Trophoblast cell (in vitro differentiated cells and primary cell): ENCODE results near the gene NOD1.
A peak's percentile ranks its signal among the peaks of the same experiment; 100 is the strongest.

ENCODE experiments used
- DNase-seq, 2 donors: peaks; one replicate each; pipeline ENCODE4 v3.0.0-alpha.2; 2016
- H2AFZ ChIP-seq: 2 replicates; pipeline ENCODE4 v1.6.1; 2013; ENCODE audit warnings: low read length, moderate library complexity, mild to moderate bottlenecking; ENCODE audit not compliant: insufficient read depth, poor library complexity
- H2AK5ac ChIP-seq: 2 replicates; pipeline ENCODE4 v1.6.1; 2013; ENCODE audit warnings: mild to moderate bottlenecking, low read length
- H2BK120ac ChIP-seq: 2 replicates; pipeline ENCODE4 v1.6.1; 2013; ENCODE audit warnings: low read length, mild to moderate bottlenecking, moderate library complexity; ENCODE audit not compliant: insufficient read depth, poor library complexity
- H2BK12ac ChIP-seq: 2 replicates; pipeline ENCODE4 v1.6.1; 2013; ENCODE audit warnings: mild to moderate bottlenecking, low read length, moderate library complexity
- H2BK5ac ChIP-seq: 2 replicates; pipeline ENCODE4 v1.6.1; 2013; ENCODE audit warnings: low read length, low read depth, moderate library complexity, mild to moderate bottlenecking; ENCODE audit not compliant: poor library complexity
- H3K14ac ChIP-seq: 2 replicates; pipeline ENCODE4 v1.6.1; 2013; ENCODE audit warnings: mild to moderate bottlenecking, low read length
- H3K18ac ChIP-seq: 2 replicates; pipeline ENCODE4 v1.6.1; 2013; ENCODE audit warnings: mild to moderate bottlenecking, low read length
- H3K23ac ChIP-seq: 2 replicates; pipeline ENCODE4 v1.6.1; 2013; ENCODE audit warnings: low read length
- H3K27ac ChIP-seq: 2 replicates; pipeline ENCODE4 v1.5.1; 2013; ENCODE audit warnings: low read depth, mild to moderate bottlenecking, inconsistent platforms, low read length, moderate library complexity
- H3K27me3 ChIP-seq: 2 replicates; pipeline ENCODE4 v1.6.1; 2013; ENCODE audit warnings: inconsistent platforms, mild to moderate bottlenecking, low read length, moderate library complexity; ENCODE audit not compliant: insufficient read depth
- H3K36me3 ChIP-seq, 2 experiments: 1 replicate in 1 of 2; 2 replicates in 1 of 2; pipeline ENCODE4 v1.6.1; 2013; ENCODE audit warnings: low read length in 2 of 2, mild to moderate bottlenecking in 2 of 2, moderate library complexity in 1 of 2; ENCODE audit not compliant: insufficient read depth in 2 of 2, control insufficient read depth in 1 of 2
- H3K4ac ChIP-seq: 2 replicates; pipeline ENCODE4 v1.6.1; 2013; ENCODE audit warnings: low read depth, mild to moderate bottlenecking, low read length, moderate library complexity
- H3K4me1 ChIP-seq, 2 experiments: 1 replicate in 1 of 2; 2 replicates in 1 of 2; pipeline ENCODE4 v1.6.1; 2013; ENCODE audit warnings: low read length in 2 of 2, mild to moderate bottlenecking in 2 of 2, moderate library complexity in 1 of 2; ENCODE audit not compliant: insufficient read depth in 2 of 2, control insufficient read depth in 1 of 2
- H3K4me2 ChIP-seq: 2 replicates; pipeline ENCODE4 v1.6.1; 2013; ENCODE audit warnings: inconsistent platforms, mild to moderate bottlenecking, low read length, moderate library complexity
- H3K4me3 ChIP-seq: 2 replicates; pipeline ENCODE4 v1.5.1; 2013; ENCODE audit warnings: mild to moderate bottlenecking, low read depth, low read length, inconsistent platforms
- H3K79me1 ChIP-seq: one replicate; pipeline ENCODE4 v1.6.1; 2013; ENCODE audit warnings: low read length
- H3K79me2 ChIP-seq: 2 replicates; pipeline ENCODE4 v1.6.1; 2013; ENCODE audit warnings: low read length, mild to moderate bottlenecking; ENCODE audit not compliant: control insufficient read depth, insufficient read depth, poor library complexity
- H3K9ac ChIP-seq: 2 replicates; pipeline ENCODE4 v1.6.1; 2013; ENCODE audit warnings: mild to moderate bottlenecking, low read length
- H3K9me3 ChIP-seq: 2 replicates; pipeline ENCODE4 v1.6.1; 2013; ENCODE audit warnings: low read depth, mild to moderate bottlenecking, control low read depth, inconsistent platforms, low read length; ENCODE audit not compliant: insufficient read depth
- H4K12ac ChIP-seq: 2 replicates; pipeline ENCODE4 v1.6.1; 2013; ENCODE audit warnings: low read depth, mild to moderate bottlenecking, low read length, moderate library complexity
- H4K8ac ChIP-seq: 2 replicates; pipeline ENCODE4 v1.6.1; 2013; ENCODE audit warnings: low read depth, mild to moderate bottlenecking, low read length, moderate library complexity
- H4K91ac ChIP-seq: one replicate; pipeline ENCODE4 v1.6.1; 2013; ENCODE audit warnings: low read depth, mild to moderate bottlenecking, low read length, moderate library complexity
- WGBS: extraction: QIAGEN DNeasy Blood & Tissue Kit; methylation state at CpG from one replicate; pipeline ENCODE4 v1.1.7; 2013; ENCODE audit warnings: missing lambda C conversion rate; ENCODE audit not compliant: insufficient read length, insufficient coverage; ENCODE audit errors: extremely low coverage; 5-methylcytosine and 5-hydroxymethylcytosine counted together

Gene NOD1

DNA sequence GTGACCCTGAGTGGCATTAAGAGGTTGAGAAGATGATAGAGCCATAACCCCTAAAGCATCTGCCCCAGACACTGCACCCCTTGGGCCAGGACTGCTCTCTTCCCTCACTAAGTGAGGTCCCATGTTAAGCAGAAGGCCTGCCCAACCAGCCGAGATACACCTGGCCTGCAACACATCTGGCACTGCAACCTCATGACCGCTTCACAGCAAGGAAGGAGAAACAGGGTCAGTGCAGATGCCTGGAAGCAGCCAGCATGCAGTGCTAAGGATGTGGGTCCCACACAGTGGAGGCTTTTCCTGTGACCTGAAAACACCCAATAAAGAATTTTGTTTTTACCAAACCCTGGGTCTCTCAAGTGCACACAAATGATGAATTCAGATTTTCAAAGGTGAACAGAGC lies 7.4 kb downstream of the NOD1 start:
- no CpG with 5 or more reads among the region's 2 CpGs for WGBS
- H3K4me1 ChIP-seq = peaks cover 25 to 39% of the 10 kb centered on the region in 2 experiments
- peaks cover 4% of the 10 kb centered on the region for H3K79me2 ChIP-seq

DNA sequence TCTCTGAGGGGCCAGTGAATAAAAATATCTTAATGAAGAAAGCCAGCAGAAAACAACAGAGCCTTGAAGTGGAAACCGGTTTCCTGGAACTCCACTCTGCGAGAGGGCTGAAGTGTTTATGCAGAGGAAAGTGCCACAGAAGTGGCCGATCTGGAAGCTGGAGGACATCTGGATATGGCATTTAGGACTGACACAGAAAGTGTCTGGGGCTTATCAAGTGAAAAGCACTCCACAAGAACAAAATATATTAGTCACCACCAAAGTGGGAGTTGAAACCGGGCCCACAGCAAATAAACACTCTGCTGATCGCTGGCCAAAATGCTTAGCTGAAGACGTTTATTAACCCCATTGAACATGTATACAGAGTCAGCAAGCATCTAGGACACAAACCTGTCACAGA lies 7.8 kb downstream of the NOD1 start:
- WGBS = no CpG with 5 or more reads among the region's 6 CpGs
- no peak overlapping the region for H2BK12ac ChIP-seq
- H2AFZ ChIP-seq = no peak overlapping the region
- H3K4me3 ChIP-seq = no peak overlapping the region
- H3K14ac ChIP-seq = no peak overlapping the region
- no peak overlapping the region for H3K4ac ChIP-seq
- DNase-seq = no peak
- H3K4me1 ChIP-seq = peaks cover 25 to 40% of the 10 kb centered on the region in 2 experiments
- H3K9ac ChIP-seq = no peak overlapping the region
- H2BK5ac ChIP-seq = peak overlapping the region; percentile 0
- H3K4me2 ChIP-seq = peak overlapping the region; percentile 16
- H3K36me3 ChIP-seq = no peaks in the 10 kb centered on the region
- H2BK120ac ChIP-seq = no peak overlapping the region
- no peak overlapping the region for H3K23ac ChIP-seq
- no peak overlapping the region for H4K8ac ChIP-seq
- peaks cover 12% of the 10 kb centered on the region for H3K79me1 ChIP-seq
- no peaks in the 10 kb centered on the region for H3K27me3 ChIP-seq
- no peak overlapping the region for H3K18ac ChIP-seq
- peaks cover 4% of the 10 kb centered on the region for H3K79me2 ChIP-seq
- H3K9me3 ChIP-seq = no peaks in the 10 kb centered on the region
- peak overlapping the region; percentile 30 for H3K27ac ChIP-seq
- H4K91ac ChIP-seq = no peak overlapping the region
- H4K12ac ChIP-seq = no peak overlapping the region
- no peak overlapping the region for H2AK5ac ChIP-seq

More for the DNA sequence above, 7.4 kb downstream of the NOD1 start:
- no peak overlapping the region for H3K4me3 ChIP-seq
- H2AK5ac ChIP-seq = peak overlapping the region; percentile 31
- peak overlapping the region; percentile 13 for H3K27ac ChIP-seq
- H3K9ac ChIP-seq = no peak overlapping the region
- H4K12ac ChIP-seq = no peak overlapping the region
- H3K36me3 ChIP-seq = no peaks in the 10 kb centered on the region
- H3K23ac ChIP-seq = no peak overlapping the region
- H2AFZ ChIP-seq = no peak overlapping the region
- H3K27me3 ChIP-seq = no peaks in the 10 kb centered on the region
- H2BK120ac ChIP-seq = no peak overlapping the region
- H4K8ac ChIP-seq = no peak overlapping the region
- H3K14ac ChIP-seq = no peak overlapping the region
- peaks cover 12% of the 10 kb centered on the region for H3K79me1 ChIP-seq
- H4K91ac ChIP-seq = no peak overlapping the region
- H2BK5ac ChIP-seq = peak overlapping the region; percentile 0
- no peak overlapping the region for H3K18ac ChIP-seq
- peak overlapping the region; percentile 16 for H3K4me2 ChIP-seq
- no peak overlapping the region for H3K4ac ChIP-seq
- DNase-seq = no peak
- no peaks in the 10 kb centered on the region for H3K9me3 ChIP-seq
- H2BK12ac ChIP-seq = peak overlapping the region; percentile 55

DNA sequence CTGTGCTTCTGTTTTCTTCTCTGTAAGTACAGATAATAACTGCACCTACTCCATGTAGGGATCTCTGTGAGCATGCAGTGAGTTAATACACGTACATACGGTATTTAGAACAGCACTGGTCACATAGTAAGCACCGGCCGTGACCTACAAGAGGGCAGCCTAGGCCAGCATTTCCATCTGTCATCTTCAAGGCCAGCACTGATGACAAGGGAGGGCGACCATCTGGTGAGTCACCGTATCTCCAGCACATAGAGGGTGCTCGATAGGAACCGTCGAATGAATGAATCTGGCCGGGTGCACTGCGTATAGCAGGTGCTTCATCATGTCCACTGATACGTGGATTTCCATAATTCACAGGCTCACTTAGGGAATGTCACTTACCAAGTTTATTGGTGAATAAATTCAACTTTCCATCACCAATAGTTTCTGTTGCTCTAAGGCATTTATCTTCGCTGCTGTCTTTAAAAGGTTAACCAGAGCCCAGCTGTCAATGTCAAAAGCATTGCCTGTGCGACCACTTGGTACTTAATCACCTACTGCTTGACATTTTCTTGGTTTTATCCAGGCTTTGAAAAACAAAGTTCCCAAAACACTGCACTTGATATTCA lies 8.3 kb downstream of the NOD1 start:
- Histone ChIP-seq H2BK5ac (no peak overlapping the region), H3K18ac (no peak overlapping the region), H2AFZ (no peak overlapping the region), H3K27ac (peak overlapping the region; percentile 52), H4K12ac (no peak overlapping the region), H3K36me3 (no peaks in the 10 kb centered on the region), H3K9ac (no peak overlapping the region), H3K4me3 (no peak overlapping the region), H2BK120ac (no peak overlapping the region), H3K14ac (no peak overlapping the region), H2AK5ac (no peak overlapping the region), H4K91ac (no peak overlapping the region), H3K79me2 (peaks cover 4% of the 10 kb centered on the region), H3K4ac (no peak overlapping the region), H3K9me3 (no peaks in the 10 kb centered on the region), H3K4me2 (no peak overlapping the region), H2BK12ac (no peak overlapping the region), H3K27me3 (no peaks in the 10 kb centered on the region), H3K79me1 (peaks cover 12% of the 10 kb centered on the region), H3K4me1 (peaks cover 25 to 41% of the 10 kb centered on the region in 2 experiments), H4K8ac (no peak overlapping the region), H3K23ac (no peak overlapping the region)
- WGBS = no CpG with 5 or more reads among the region's 14 CpGs
- DNase-seq = no peak

DNA sequence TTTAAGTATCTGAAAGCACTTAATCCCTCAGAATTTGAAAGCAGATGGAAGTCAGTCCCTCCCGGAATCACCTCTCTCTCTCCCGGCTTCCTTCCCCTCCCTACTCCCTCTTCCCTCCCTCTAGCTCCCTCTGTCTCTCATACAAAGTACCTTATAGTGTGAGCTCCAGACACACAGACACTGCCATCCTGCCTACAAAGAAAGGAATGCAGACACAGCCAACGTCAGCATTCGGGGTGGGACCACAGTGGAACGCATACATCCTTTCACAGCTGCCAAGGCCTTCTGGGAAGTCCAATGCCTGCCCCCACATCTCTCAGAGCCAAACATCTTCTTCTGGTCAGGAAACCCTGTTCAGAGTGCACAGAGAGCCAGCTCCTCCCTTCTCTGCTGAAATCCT lies 9.3 kb downstream of the NOD1 start:
- H3K79me1 ChIP-seq = peaks cover 12% of the 10 kb centered on the region
- H2AK5ac ChIP-seq = no peak overlapping the region
- H3K4ac ChIP-seq = no peak overlapping the region
- H4K91ac ChIP-seq = peak overlapping the region; percentile 46
- no peaks in the 10 kb centered on the region for H3K9me3 ChIP-seq
- no peak overlapping the region for H3K4me3 ChIP-seq
- H3K27me3 ChIP-seq = no peaks in the 10 kb centered on the region
- H2BK120ac ChIP-seq = peak overlapping the region; percentile 35
- peak overlapping the region; percentile 8 for H4K8ac ChIP-seq
- H3K23ac ChIP-seq = no peak overlapping the region
- H3K36me3 ChIP-seq = peaks cover 0 to under 1% of the 10 kb centered on the region in 2 experiments
- H3K9ac ChIP-seq = no peak overlapping the region
- peak; percentile 21 to 48 for DNase-seq
- peak overlapping the region; percentile 52 for H3K27ac ChIP-seq
- peaks cover 25 to 41% of the 10 kb centered on the region in 2 experiments for H3K4me1 ChIP-seq
- no peak overlapping the region for H2AFZ ChIP-seq
- H3K14ac ChIP-seq = no peak overlapping the region
- peak overlapping the region; percentile 10 for H3K18ac ChIP-seq
- peaks cover 4% of the 10 kb centered on the region for H3K79me2 ChIP-seq
- H2BK5ac ChIP-seq = peak overlapping the region; percentile 18
- no peak overlapping the region for H4K12ac ChIP-seq
- H3K4me2 ChIP-seq = no peak overlapping the region
- peak overlapping the region; percentile 35 for H2BK12ac ChIP-seq
- WGBS = no CpG with 5 or more reads among the region's 5 CpGs
